NCI-H1105 treated with DMSO at 0.1 percent for 48 hours (cell line): ENCODE results near the gene KCNC2.
"Not testable (repeated sequence)": the region's sequence is repeated elsewhere in the genome, so short reads cannot be mapped to it uniquely, and the experiment has no call there.

ENCODE experiments used
- DNase-seq: peaks from one replicate; lab custom pipeline; 2025; lab: John Stamatoyannopoulos, UW

The KCNC2 gene

DNA sequence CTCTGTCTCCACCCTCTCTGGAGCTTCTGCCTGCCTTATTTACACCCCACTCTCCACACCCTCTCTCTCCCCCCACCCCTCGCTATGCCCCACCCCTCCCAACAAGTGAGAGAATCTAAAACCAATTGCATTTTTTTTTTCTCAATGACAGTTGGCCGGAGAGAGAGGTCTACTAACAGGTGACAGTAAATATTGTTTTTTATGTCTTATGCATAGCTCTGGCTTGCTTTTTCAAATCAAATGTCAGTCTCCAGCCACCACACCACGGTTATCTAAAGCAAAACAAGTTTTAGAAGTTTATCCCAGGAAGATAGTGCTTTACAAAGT lies at the start of gene KCNC2:
Gene KCNC2, minus strand, starts transcription at position 28 of the 327 bp plus-strand sequence.
- no peak for DNase-seq

DNA sequence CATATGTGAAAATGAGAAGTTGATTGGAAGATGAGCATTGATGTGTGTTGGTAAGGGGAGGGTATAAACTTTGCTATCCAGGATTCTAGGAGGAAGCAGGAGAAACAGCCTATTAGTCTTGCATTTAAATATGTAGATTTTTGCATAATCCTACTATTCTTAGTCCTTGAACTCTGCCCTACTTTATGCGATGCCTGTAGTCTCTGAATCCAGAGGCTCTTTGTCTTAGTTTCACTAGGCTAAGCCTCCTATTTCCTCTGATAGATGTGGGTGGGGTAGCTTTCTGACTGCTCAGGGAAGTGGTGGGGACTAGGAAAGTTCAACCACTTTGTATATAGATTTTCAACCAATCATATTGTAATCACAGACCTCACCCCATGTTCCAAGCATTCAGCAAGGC lies 49.5 kb upstream of the KCNC2 start:
- no peak for DNase-seq

DNA sequence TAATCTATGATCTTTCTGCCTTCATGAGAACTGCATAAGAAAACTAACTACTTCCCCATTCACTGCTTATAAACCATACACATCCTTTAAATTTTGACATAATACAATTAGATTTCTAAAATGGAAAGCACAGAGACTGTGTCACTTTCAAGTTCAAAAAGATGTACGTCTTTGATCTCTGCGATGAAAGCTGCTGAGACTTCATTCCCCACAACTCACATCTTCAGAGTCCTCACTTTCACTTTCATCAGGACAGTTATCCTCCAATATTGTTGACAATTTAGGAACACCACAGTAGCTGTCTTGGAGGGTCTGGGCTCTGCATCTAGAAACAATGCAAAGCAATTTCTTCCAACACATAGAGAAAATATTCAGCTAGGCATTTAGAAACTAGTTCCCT lies 47.9 kb upstream of the KCNC2 start:
- no peak for DNase-seq

DNA sequence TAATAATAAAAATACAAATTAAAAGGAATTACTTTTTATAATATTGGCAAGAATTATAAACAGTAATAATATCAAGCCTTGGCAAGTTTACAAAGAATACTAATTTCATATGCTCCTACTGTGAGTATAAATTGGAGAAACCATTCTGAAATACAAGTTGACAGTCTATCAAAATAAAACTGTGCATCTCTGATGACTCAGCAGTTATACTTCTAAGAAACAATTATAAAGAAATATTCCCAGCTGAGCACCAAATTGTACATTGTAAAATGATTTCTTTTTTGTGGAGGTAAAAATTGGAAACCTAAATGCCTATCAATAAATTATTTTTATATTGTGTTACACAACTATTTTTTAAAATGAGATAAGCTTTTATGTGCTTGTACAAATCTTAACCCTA lies 35.5 kb upstream of the KCNC2 start:
- DNase-seq, result no peak

DNA sequence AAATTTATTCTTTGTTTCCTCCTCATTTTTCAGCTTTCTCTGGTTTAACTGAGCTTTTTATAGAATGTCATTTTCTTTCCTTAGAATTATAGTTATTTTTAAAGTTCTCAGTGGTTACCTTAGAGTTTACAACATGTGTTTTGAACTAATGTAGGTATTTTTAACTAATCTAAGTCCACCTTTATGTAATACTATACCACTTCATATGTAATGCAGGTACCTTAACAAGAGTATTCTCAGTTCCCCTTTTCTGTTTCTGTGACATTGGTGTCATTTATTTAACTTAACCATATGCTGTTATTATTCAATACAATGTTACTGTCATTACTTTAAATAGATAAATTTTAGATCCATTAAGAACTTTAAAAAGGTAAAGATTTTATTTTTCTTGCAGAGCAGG lies 30.3 kb upstream of the KCNC2 start:
- no peak for DNase-seq

DNA sequence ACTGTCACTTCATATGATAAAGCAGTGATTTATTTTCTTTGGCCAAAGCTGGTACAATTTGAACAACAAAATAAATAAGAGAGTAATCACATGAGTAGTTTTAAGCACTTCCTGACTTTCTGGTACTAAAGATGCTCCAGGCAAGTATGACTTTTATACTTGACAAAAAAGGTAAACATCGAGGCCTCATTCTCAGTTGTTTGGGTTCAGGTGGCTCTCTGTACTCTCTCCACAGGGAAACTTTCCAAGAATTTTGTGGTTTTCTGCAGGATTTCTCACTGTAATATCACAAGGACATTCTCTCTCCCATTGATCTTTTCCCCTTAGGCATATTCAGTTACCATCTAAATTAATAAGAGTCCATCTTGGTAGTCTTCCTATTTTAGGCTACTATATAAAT lies 26.6 kb upstream of the KCNC2 start:
- DNase-seq, result no peak

DNA sequence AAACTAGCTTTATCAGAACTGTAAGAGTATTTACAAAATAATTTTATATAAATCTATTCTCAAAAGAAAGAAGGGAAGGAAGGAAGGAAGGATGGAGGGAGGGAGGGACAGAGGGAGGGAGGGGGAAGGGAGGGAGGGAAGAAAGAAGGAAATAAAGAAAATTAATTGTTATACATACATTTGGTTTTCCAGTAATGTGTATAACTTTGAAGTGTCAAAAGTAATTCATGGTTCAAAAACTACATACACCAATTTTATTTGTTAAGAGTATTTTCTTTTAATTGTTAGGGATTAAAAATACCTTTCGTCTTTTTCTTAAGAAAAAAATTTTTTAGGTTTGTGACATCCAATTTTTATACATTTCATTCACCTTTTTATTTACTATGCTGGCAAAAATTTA lies 17.5 kb upstream of the KCNC2 start:
- DNase-seq, result no peak

DNA sequence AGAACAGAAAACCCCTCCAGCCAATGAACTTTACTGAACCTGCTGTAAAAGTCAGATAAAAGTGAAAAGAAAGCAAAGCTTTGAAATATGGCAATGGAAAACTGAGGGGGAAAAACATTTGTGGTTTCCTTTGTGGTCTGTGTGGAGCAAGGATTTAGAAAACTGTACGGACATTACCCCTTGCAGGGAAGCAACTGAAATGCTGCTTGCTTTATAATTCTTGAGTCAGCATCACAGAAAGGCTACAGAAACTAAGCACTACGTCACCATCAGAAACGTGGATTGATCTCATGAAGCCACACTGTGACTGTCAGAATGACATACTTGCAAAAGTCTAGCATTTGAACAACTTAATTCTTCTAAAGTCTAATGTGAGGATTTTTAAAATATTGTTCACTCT lies 2.4 kb upstream of the KCNC2 start:
- no peak for DNase-seq

DNA sequence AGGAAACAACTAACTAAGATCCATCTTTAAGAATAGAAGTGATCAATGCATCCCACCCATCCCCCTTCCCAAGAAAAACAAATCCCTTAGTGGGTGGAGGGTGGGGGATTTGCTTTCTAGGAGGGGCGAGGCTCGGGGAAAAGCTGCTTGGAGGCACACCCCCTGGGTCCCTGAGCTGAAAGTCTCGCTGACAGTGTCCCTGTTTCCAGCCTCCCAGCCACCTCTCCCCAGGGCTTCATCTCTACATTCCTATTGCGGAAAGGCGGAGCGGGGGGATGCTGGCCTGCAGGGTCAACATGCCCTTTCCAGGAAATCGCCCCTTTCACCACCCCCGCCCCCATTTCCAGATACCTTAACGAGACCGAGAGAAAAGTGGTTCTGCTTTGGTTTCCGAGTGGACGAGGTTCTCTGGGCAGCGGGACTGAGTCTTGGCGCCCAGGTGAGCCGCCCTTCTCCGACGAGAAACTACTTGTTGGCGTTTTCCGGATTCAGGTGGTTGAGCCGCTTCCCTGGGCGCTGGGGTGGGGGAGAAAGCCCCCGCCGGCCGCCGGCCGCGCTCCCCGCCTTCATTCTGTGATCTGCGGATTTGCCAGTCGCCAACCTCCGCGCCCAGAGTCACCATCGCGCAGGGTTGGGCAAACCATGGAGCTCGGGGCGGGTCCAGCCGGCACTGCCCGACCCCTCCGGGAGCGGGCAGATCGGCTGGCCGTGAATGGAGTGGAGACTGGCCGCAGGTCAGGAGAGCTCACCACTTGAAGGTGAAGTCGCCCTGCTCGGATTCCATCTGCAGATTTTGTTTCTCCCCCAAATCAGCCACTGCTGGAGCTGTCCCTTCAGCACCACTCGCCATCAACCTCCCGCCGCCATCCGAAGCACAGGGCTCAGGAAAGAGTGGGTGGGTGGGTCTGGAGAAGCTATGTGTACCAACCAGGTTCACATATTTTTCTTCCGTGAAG lies 505 bp downstream of the KCNC2 start:
- peak; percentile 72 for DNase-seq

DNA sequence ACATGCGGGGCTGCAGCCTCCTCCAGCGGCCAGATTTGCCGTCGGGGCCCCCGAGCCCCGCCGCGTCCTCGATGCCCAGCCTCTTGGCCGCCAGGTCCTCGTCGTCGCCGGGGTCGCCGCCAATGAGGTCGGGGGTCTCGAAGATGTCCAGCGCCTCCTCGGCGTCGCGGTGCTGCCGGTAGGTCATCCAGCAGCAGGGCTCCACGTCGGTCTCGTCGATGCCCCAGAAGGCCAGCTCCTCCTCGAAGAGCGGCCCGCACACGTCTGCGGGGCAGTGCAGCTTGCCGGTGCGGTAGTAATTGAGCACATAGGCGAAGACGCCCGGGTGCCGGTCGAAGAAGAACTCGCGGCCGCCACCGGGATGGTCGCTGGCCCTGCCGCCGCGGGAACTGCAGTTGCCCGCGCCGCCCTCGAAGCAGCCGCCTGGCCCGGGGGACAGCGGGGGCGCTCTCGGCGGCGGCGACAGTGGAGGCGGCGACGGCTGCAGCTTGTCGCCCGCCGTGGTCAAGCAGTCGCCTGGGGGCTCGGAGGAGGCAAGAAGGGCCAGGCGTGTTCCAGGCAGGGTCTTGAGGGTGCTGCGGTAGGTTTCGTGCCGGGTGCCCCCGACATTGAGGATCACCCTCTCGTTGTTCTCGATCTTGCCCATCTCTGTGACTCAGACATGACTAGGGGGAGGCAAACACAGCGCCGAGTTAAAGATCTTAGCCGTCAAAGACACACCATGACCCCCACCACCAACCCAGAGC lies 2.1 kb downstream of the KCNC2 start:
- DNase-seq, result no peak

DNA sequence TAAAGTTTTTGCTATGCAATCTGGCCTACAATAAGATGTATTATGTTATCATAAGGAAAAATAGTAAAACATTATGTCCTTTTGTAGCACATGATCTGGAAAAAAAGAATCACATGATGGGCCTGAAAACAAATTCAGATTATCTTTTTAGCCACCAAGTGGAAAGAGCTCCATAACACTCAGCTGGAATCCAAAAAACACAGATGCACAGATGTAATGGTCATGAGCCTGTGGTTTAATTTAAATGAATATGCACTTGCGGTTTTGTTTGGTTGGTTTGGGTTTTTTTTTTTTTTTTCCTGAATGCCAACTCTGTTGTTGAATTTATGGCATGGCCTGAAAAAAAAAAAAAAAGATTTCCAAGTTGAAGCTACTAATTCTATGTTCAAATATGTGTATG lies 4.1 kb downstream of the KCNC2 start:
- DNase-seq, result no peak

DNA sequence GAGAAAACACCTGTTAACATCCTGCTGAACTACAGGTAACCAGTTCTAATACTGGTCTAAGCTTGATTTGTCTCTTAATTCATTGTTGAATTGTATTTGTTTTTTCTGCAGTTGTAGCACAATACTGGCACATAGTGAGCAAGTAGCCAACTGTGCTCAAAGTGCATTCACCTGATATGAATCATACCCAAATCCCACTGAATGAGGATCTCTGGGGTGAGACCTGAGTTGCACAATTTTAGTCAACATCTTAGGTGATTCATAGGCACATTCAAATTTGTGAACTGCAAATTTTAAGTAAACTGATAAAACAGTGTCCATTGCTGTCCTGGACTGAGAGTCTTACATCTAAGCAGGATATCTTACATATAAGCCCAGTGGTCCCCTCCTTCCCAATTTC lies 12.8 kb downstream of the KCNC2 start:
- no peak for DNase-seq

DNA sequence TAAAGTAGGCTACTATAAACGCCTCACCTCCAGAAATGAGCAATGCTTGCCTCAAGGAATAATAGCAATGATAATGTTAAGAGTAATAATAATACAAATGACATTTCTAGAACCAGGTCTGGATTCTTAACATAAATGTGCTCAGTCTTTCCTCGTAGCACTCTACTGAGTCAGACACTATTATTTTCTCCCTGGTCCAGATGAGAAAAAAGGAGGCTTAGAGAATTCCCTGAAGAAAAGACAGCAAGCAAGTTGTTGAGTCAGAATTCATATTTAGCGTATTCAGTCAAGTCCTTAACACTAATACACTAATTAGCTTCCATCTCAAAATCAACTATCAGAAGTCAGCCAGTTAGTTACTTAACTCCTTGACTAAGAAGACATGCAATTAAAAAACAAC lies 13.2 kb downstream of the KCNC2 start:
- DNase-seq, result no peak

DNA sequence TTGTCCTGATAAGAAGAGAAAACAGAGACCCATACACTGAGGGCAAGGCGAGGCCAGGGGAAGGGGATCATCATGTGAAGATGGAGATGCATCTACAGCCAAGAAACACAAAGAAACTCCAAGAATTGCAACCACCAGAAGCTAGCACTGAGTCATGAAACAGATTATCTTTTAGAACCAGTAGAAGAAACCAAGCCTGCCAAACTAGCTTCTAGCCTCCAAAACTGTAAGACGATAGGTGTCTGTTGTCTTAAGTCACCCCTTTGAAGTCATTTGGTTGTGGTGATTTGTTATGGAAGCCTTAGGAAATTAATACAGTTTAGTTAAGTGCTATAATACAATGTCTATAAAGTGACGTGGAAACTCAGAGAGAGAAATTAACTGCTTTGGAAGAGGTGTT lies 15.4 kb downstream of the KCNC2 start:
- DNase-seq, result no peak

DNA sequence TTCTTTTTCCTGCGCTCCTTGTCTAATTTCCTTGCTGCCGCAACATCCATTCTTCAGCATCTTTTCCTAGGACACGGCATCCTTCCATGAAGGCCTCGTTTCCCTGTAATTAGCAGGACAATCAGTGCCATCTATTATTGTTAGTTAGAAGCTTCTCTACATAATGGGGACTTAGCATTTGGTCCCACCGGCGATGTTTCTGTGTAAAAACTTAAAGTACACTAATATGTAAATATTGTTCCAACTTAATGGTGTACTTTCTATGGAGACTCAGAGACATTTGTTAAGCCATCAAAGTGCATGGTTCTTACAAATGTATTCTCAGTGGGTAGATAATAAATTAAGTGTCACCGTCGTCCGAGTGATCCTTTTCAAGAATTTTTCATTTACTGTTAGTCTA lies 17.4 kb downstream of the KCNC2 start:
- DNase-seq, result no peak

DNA sequence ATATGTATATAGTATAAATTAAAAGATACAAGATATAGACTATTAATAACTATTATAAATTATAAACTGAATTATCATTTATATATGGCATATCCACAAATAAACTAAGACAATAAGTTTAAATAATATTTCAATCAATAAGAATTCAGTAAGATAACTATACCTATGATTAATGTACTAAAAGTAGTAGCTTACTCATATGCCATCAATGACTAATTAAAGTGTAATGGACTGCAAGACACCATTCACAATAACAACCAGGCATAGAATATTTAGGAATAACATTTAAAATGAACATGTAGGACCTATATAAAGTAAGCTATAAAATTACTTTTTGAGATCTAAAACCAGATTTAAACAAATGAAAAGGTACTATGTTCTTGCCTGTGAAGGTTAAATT lies 18.8 kb downstream of the KCNC2 start:
- no peak for DNase-seq

DNA sequence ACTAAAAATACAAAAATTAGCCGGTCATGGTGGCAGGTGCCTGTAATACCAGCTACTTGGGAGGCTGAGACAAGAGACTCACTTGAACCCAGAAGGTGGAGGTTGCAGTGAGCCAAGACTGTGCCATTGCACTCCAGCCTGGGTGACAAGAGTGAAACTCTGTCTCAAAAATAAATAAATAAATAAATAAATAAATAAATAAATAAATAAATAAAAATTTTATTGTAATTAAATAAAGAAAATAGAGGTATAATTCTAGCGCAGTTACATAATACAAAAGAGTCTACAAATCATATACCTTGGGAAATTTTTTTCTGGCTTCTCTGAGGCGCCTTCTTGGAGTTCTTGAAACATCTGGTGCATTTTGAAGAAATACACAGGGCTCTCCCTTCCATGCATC lies 23.8 kb downstream of the KCNC2 start:
- DNase-seq, result not testable (repeated sequence)

DNA sequence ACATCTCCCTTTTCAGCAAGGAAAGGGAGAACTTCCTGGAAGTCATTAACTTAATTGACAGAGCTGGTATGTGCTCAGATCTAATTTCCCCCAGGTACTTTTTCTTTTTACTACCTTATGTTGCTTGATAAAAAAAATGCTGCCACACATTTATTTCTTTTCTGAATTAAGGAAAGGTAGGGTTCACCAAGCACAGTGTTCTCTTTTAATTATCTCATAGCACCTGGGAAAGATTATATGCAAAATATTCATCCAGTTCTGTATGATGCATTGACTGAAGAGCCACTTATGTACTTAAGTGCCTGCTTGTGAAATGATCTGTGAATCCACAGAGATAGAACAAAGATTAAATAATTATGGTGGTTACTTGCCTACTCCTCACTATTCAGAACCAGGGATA lies 25.1 kb downstream of the KCNC2 start:
- DNase-seq, result peak; percentile 96

DNA sequence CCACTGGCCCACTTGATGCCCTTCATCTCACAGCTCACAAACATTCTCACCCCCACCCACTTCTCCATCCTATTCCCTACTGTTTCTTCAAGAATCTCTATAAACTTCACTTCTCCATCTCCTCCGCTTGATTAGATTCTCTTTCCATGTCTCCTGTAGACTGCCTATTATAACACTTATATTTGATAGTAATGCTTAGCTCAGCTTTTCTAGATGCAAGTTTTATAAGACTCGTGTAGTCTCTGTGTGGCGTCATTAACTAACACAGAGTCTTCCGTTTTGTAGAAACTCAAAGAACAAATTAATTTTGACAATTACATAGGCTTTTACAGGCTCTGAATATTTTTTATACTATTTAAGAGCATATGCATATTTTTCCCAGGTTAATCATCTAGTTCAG lies 25.7 kb downstream of the KCNC2 start:
- no peak for DNase-seq

DNA sequence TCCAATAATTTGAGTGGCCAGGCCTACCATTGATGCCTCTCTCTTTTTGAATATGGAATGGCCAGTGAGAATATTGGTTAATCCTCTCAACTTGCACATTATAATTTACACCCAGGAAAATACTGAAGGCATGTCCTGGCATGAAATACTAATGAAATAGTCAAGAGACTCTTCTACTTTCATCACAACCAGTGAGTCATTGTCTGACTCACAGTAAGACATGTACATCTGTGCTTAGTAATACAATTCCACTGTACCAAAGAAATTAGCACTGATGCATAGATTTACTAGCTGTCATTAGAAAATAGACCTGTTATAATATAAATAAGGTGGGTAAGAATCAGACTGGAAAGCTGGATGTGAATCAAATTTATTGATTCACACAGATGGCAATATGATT lies 31.6 kb downstream of the KCNC2 start:
- DNase-seq, result peak; percentile 33

DNA sequence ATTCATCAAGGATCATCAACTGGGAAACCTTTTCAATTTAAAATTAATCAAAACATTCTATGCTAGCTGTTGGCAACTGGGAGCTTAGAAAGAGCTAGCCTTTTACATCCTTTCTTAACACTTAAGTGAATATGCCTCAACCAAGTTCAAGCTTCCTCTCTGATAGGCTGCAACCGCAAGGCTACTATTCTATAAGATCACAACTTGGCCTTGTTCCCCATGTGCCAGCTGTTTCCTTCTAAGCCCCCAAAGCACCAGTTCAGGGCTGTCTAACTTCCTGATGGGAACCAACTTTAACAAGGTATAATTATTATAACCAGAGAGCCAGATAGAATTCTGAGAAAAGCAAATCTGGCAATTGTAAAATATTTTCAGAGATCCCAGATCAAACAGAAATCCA lies 37.0 kb downstream of the KCNC2 start:
- no peak for DNase-seq

DNA sequence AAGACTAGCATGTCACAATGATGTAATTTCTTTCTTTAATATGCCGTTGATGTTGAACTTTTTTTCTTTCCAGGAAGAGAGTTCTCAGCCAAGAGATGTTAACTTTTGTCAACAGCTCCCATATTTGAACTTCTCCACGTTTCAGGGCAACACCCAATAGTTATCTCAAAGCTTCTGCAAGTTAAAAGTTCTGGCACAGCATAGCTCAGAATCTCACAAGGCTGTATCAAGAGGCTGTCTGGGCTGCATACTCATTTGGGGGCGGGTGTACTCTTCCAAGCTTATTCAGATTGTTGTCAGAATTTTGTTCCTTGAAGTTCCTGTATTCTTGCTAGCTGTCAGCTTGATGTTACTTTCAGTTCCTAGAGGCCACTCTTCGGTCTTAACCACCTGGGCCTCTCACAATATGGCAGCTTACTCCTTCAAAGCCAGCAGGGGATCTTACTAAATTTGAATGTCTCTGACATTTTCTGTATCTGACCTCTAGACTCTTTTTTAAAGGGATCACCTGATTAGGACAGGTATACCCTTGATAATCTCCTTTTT lies 38.9 kb downstream of the KCNC2 start:
- DNase-seq, result no peak

DNA sequence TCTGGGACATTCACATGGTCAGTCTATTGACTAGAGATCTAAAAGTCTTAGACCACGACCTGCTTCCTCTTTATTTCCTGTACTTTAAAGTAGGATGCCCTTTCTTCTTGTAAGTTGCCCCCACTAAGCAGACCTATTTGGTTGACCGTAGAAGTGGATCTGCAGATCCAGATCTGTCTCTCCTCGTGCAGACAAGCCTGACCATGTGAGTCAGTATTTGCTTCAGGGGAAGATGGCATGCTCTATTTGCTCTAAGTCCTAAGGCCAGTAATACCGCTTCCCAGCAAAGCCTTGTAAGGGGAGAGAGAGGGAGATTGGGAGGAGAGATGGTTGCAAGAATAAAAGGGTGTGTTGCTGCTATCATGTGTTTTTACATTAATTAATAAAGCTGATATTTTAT lies 46.8 kb downstream of the KCNC2 start:
- DNase-seq, result no peak
